IMR-90 (cell line): ENCODE data around the gene CDNF. TPM values are rescaled to one million over a fixed set of nuclear protein-coding genes. Genes with fewer than 3 reads are reported as not detected.

Experiments used
- ATAC-seq: fragments of 200-7000 bp; cut with Tn5 transposase; 2 replicates; pipeline ENCODE4 v1.9.1; 2020; ENCODE audit warnings: low read depth, mild to moderate bottlenecking, moderate library complexity
- BruUV-seq: library from RNA; stranded (reverse); fragments of 400-500 nt; replicated peaks from 2 replicates; lab custom pipeline; 2021; lab: Mats Ljungman, UMichigan
- CTCF ChIA-PET: fragments of 300-600 bp; formaldehyde crosslinking; extraction: SDS; loops from one replicate; lab custom pipeline; 2021; ENCODE audit warnings: antibody characterized with exemption; lab: Yijun Ruan, JAX
- POLR2A ChIA-PET: fragments of 300-600 bp; sonication (Branson Sonifier 250); formaldehyde crosslinking; loops from one replicate; lab custom pipeline; 2022; ENCODE audit warnings: antibody characterized with exemption; ENCODE audit not compliant: unreplicated experiment; lab: Charles Lee
- DNase-seq: peaks from one replicate; pipeline ENCODE4 v3.0.0; 2013
- H2AFZ ChIP-seq: replicated peaks from 2 replicates; pipeline ENCODE3; 2013; ENCODE audit warnings: low read length, mild to moderate bottlenecking; ENCODE audit not compliant: poor library complexity
- H2AK5ac ChIP-seq: 2 replicates; pipeline ENCODE4 v1.6.1; 2013; ENCODE audit warnings: low read depth, low read length, inconsistent platforms
- H2AK9ac ChIP-seq: replicated peaks from 2 replicates; pipeline ENCODE3; 2013; ENCODE audit warnings: mild to moderate bottlenecking, low read depth, low read length, moderate library complexity; ENCODE audit not compliant: poor library complexity
- H2BK120ac ChIP-seq: 2 replicates; pipeline ENCODE4 v1.6.1; 2013; ENCODE audit warnings: low read depth, low read length, inconsistent platforms
- H2BK15ac ChIP-seq: 3 replicates; pipeline ENCODE4 v1.6.1; 2013; ENCODE audit warnings: low read depth, low read length, inconsistent platforms
- H2BK20ac ChIP-seq: 2 replicates; pipeline ENCODE4 v1.6.1; 2013; ENCODE audit warnings: low read depth, mild to moderate bottlenecking, inconsistent platforms, low read length, moderate library complexity
- H2BK5ac ChIP-seq: 2 replicates; pipeline ENCODE4 v1.6.1; 2013; ENCODE audit warnings: mild to moderate bottlenecking, low read depth, low read length, inconsistent platforms; ENCODE audit not compliant: poor library complexity, severe bottlenecking
- H3K14ac ChIP-seq: replicated peaks from 2 replicates; pipeline ENCODE4 v1.6.1; 2013; ENCODE audit warnings: low read depth, low read length, inconsistent platforms
- H3K18ac ChIP-seq: 2 replicates; pipeline ENCODE4 v1.6.1; 2013; ENCODE audit warnings: low read depth, low read length, control low read depth
- H3K23ac ChIP-seq: 2 replicates; pipeline ENCODE4 v1.6.1; 2013; ENCODE audit warnings: low read depth, low read length, inconsistent platforms
- H3K27ac ChIP-seq: 2 replicates; pipeline ENCODE4 v1.5.1; 2013; ENCODE audit warnings: mild to moderate bottlenecking, control low read depth, low read length; ENCODE audit not compliant: insufficient read depth
- H3K27me3 ChIP-seq: 2 replicates; pipeline ENCODE4 v1.6.1; 2013; ENCODE audit warnings: low read length; ENCODE audit not compliant: control insufficient read depth, insufficient read depth
- H3K36me3 ChIP-seq: 2 replicates; pipeline ENCODE4 v1.6.1; 2013; ENCODE audit warnings: low read length, mixed read lengths; ENCODE audit not compliant: control insufficient read depth, insufficient read depth
- H3K4ac ChIP-seq: 2 replicates; pipeline ENCODE4 v1.6.1; 2013; ENCODE audit warnings: low read depth, low read length, inconsistent platforms
- H3K4me1 ChIP-seq: 2 replicates; pipeline ENCODE4 v1.6.1; 2013; ENCODE audit warnings: low read length, mixed read lengths; ENCODE audit not compliant: control insufficient read depth, insufficient read depth
- H3K4me2 ChIP-seq: 2 replicates; pipeline ENCODE4 v1.6.1; 2013; ENCODE audit warnings: low read depth, mild to moderate bottlenecking, control low read depth, low read length, moderate library complexity
- H3K4me3 ChIP-seq: 2 replicates; pipeline ENCODE4 v1.5.1; 2013; ENCODE audit warnings: low read depth, mild to moderate bottlenecking, control low read depth, low read length, moderate library complexity; ENCODE audit not compliant: insufficient read depth
- H3K56ac ChIP-seq: 2 replicates; pipeline ENCODE4 v1.6.1; 2013; ENCODE audit warnings: low read length, inconsistent platforms; ENCODE audit not compliant: insufficient read depth; ENCODE audit errors: extremely low read depth
- H3K79me1 ChIP-seq, 2 experiments: 2 replicates each; pipeline ENCODE4 v1.6.1; 2013; ENCODE audit warnings: low read length in 2 of 2, inconsistent platforms in 1 of 2, low read depth in 1 of 2
- H3K9ac ChIP-seq: 2 replicates; pipeline ENCODE4 v1.6.1; 2013; ENCODE audit warnings: low read depth, low read length, control low read depth
- H3K9me1 ChIP-seq: 2 replicates; pipeline ENCODE4 v1.6.1; 2013; ENCODE audit warnings: low read length, inconsistent platforms; ENCODE audit not compliant: insufficient read depth
- H3K9me3 ChIP-seq: 2 replicates; pipeline ENCODE4 v1.6.1; 2013; ENCODE audit warnings: low read length; ENCODE audit not compliant: control insufficient read depth, insufficient read depth
- H4K20me1 ChIP-seq: 2 replicates; pipeline ENCODE4 v1.6.1; 2013; ENCODE audit warnings: low read length, inconsistent platforms; ENCODE audit not compliant: insufficient read depth
- H4K5ac ChIP-seq: 2 replicates; pipeline ENCODE4 v1.6.1; 2013; ENCODE audit warnings: mild to moderate bottlenecking, low read depth, low read length, control low read depth
- H4K8ac ChIP-seq, 2 experiments: 2 replicates each; pipeline ENCODE4 v1.6.1; 2013; ENCODE audit warnings: low read depth in 2 of 2, low read length in 2 of 2, control low read depth in 1 of 2, inconsistent platforms in 1 of 2
- H4K91ac ChIP-seq: 2 replicates; pipeline ENCODE4 v1.6.1; 2013; ENCODE audit warnings: low read depth, low read length, inconsistent platforms; ENCODE audit not compliant: insufficient read depth
- BHLHE40 ChIP-seq: fragments of 150-350 bp; IDR thresholded peaks from 2 replicates; pipeline ENCODE4 v1.6.1; 2016; ENCODE audit warnings: mild to moderate bottlenecking, low read depth, low read length
- CEBPB ChIP-seq: IDR thresholded peaks from 2 replicates; pipeline ENCODE4 v1.6.1; 2012; ENCODE audit warnings: low read depth, low read length, improper control_type of control experiment
- CHD1 ChIP-seq: IDR thresholded peaks from 2 replicates; pipeline ENCODE4 v1.6.1; 2012; ENCODE audit warnings: low read depth, low read length, improper control_type of control experiment
- CTCF ChIP-seq: conservative IDR thresholded peaks from 2 replicates; pipeline ENCODE4 v1.5.1; 2012; ENCODE audit warnings: mild to moderate bottlenecking, low read depth, low read length, improper control_type of control experiment
- ELK1 ChIP-seq: fragments of 150-350 bp; IDR thresholded peaks from 2 replicates; pipeline ENCODE4 v1.6.1; 2016; ENCODE audit warnings: low read depth, mild to moderate bottlenecking, low read length, moderate library complexity, borderline replicate concordance
- FOS ChIP-seq: fragments of 150-350 bp; IDR thresholded peaks from 2 replicates; pipeline ENCODE4 v1.6.1; 2016; ENCODE audit warnings: low read depth, low read length
- MAFK ChIP-seq: IDR thresholded peaks from 2 replicates; pipeline ENCODE4 v1.6.1; 2012; ENCODE audit warnings: low read depth, low read length, improper control_type of control experiment
- MAZ ChIP-seq: IDR thresholded peaks from 2 replicates; pipeline ENCODE4 v1.6.1; 2012; ENCODE audit warnings: low read depth, mild to moderate bottlenecking, low read length, improper control_type of control experiment, moderate library complexity, borderline replicate concordance
- MXI1 ChIP-seq: IDR thresholded peaks from 2 replicates; pipeline ENCODE4 v1.6.1; 2012; ENCODE audit warnings: low read depth, mild to moderate bottlenecking, low read length, moderate library complexity, borderline replicate concordance
- NFE2L2 ChIP-seq: fragments of 150-350 bp; IDR thresholded peaks from 2 replicates; pipeline ENCODE4 v1.6.1; 2016; ENCODE audit warnings: low read depth, mild to moderate bottlenecking, low read length
- POLR2A ChIP-seq: IDR thresholded peaks from 2 replicates; pipeline ENCODE4 v1.6.1; 2012; ENCODE audit warnings: mild to moderate bottlenecking, low read depth, low read length
- RAD21 ChIP-seq: IDR thresholded peaks from 2 replicates; pipeline ENCODE4 v1.6.1; 2012; ENCODE audit warnings: low read length, improper control_type of control experiment
- RCOR1 ChIP-seq: IDR thresholded peaks from 2 replicates; pipeline ENCODE4 v1.6.1; 2012; ENCODE audit warnings: mild to moderate bottlenecking, low read length, improper control_type of control experiment; ENCODE audit not compliant: insufficient replicate concordance
- RFX5 ChIP-seq: IDR thresholded peaks from 2 replicates; pipeline ENCODE4 v1.8.0; 2012; ENCODE audit warnings: low read depth, mild to moderate bottlenecking, low read length, moderate library complexity
- SMC3 ChIP-seq: fragments of 150-350 bp; IDR thresholded peaks from 2 replicates; pipeline ENCODE4 v1.6.1; 2016; ENCODE audit warnings: low read depth, mild to moderate bottlenecking, antibody characterized with exemption, low read length, moderate library complexity
- USF2 ChIP-seq: fragments of 150-350 bp; IDR thresholded peaks from 2 replicates; pipeline ENCODE4 v1.6.1; 2017; ENCODE audit warnings: mild to moderate bottlenecking, antibody characterized with exemption, low read length, low read depth
- WGBS, 2 experiments: methylation state at CpG; one replicate each; pipeline versions ENCODE4 v1.1.5 to v1.1.7; 2013; ENCODE audit warnings: missing lambda C conversion rate in 2 of 2; ENCODE audit not compliant: insufficient read length in 1 of 2; ENCODE audit errors: extremely low coverage in 2 of 2; 5-methylcytosine and 5-hydroxymethylcytosine counted together
- dilution Hi-C: fragments of 300-500 bp; cut with HindIII; formaldehyde crosslinking; loops from one replicate; pipeline ENCODE4 v1.14.3; 2018; ENCODE audit warnings: low sequenced_read_pairs; ENCODE audit not compliant: unreplicated experiment
- in situ Hi-C: fragments of 300-500 bp; cut with MboI; formaldehyde crosslinking; loops from 3 replicates; pipeline ENCODE4 v1.14.3; 2019; ENCODE audit warnings: low sequenced_read_pairs, inconsistent platforms, mixed read lengths
- intact Hi-C: fragments of 100-400 bp; cut with micrococcal nuclease; formaldehyde crosslinking; loops from 2 replicates; pipeline ENCODE4 v1.10.0; 2022
- polyA plus RNA-seq, 3 experiments: library from polyadenylated mRNA; depleted of rRNA; stranded (reverse); fragments of >200 nt; gene quantifications; 2 replicates each; pipeline ENCODE4 v1.2.3, GENCODE V29; 2012; ENCODE audit warnings: low replicate concordance in 1 of 3
- total RNA-seq: library from RNA; depleted of rRNA; stranded (reverse); fragments of >200 nt; gene quantifications from 2 replicates; pipeline ENCODE4 v1.2.3, GENCODE V29; 2012

CDNF gene
- total and polyA plus RNA-seq, 2 of the 4 experiments (the other 2 are of a cell fraction) = 0.72 to 1.3 TPM

- no peak overlapping the region for H3K9ac ChIP-seq
- no peak overlapping the region for H2BK20ac ChIP-seq
- in situ Hi-C loops = no loop called here
- no CpG with 5 or more reads among the region's 2 CpGs for WGBS, 2 experiments
- no peak overlapping the region for H3K56ac ChIP-seq
- peaks cover 13 to 22% of the 10 kb centered on the region in 2 experiments for H3K79me1 ChIP-seq
- no peaks in the 10 kb centered on the region for H3K27me3 ChIP-seq
- no peak overlapping the region for H4K8ac ChIP-seq
- no peak overlapping the region for H2BK120ac ChIP-seq
- peaks cover 4% of the 10 kb centered on the region for H4K20me1 ChIP-seq
- ATAC-seq (no peak), DNase-seq (no peak)
- no peak overlapping the region for H4K5ac ChIP-seq
- H3K23ac ChIP-seq = no peak overlapping the region
- no peak overlapping the region for H3K14ac ChIP-seq
- H2BK5ac ChIP-seq = no peak overlapping the region
- no peak overlapping the region for H2AFZ ChIP-seq
- H3K9me3 ChIP-seq = no peaks in the 10 kb centered on the region
- H3K4me2 ChIP-seq = no peak overlapping the region
- H4K91ac ChIP-seq = no peak overlapping the region
- ChIA-PET POLR2A (no interaction called here), CTCF (interaction anchor here (0.5 to 2.7 kb wide), 3 partner anchors 9 to 1042 kb away, joined by 3 to 9 read pairs (median 5); no protein-coding TSS in a partner anchor)
- no peak overlapping the region for H3K4me3 ChIP-seq
- no peak overlapping the region for H2BK15ac ChIP-seq
- H3K4me1 ChIP-seq = peaks cover 1% of the 10 kb centered on the region; the same call in 1 of the 2 replicates
- peaks cover 3% of the 10 kb centered on the region for H3K9me1 ChIP-seq
- H3K18ac ChIP-seq = no peak overlapping the region
- H3K36me3 ChIP-seq = no peaks in the 10 kb centered on the region
- H3K4ac ChIP-seq = no peak overlapping the region
- no peak overlapping the region for H2AK9ac ChIP-seq
- H3K27ac ChIP-seq = no peak overlapping the region
- TF ChIP-seq RCOR1 (no peak), FOS (no peak), CHD1 (no peak), MAZ (no peak), POLR2A (no peak), USF2 (no peak), NFE2L2 (no peak), MAFK (no peak), MXI1 (no peak), BHLHE40 (no peak), RFX5 (no peak), ELK1 (no peak), RAD21 (no peak), SMC3 (no peak), CTCF (no peak), CEBPB (no peak)
- no TSS peak for BruUV-seq
- no peak overlapping the region for H2AK5ac ChIP-seq
- intact Hi-C loops = loop anchor here (5.0 to 10.0 kb wide), 2 partner anchors 234 to 269 kb away; no protein-coding TSS in a partner anchor
- dilution Hi-C loops = no loop called here
Measured at GRCh38 chr10:14836208-14836607, 1.6 kb downstream of the CDNF start.
